Activated CD8-positive, alpha-beta memory T cell treated with anti-CD3 and anti-CD28 coated beads, Interleukin-2, amount 50 U/mL, for 1 hour (primary cell): ENCODE results near the gene DHRS7B.
"Not testable (repeated sequence)": the region's sequence is repeated elsewhere in the genome, so short reads cannot be mapped to it uniquely, and the experiment has no call there.

Experiments used
- DNase-seq: peaks from one replicate; pipeline ENCODE4 v3.0.0-alpha.2; 2020; ENCODE audit errors: extremely low read depth

DHRS7B gene

DNA sequence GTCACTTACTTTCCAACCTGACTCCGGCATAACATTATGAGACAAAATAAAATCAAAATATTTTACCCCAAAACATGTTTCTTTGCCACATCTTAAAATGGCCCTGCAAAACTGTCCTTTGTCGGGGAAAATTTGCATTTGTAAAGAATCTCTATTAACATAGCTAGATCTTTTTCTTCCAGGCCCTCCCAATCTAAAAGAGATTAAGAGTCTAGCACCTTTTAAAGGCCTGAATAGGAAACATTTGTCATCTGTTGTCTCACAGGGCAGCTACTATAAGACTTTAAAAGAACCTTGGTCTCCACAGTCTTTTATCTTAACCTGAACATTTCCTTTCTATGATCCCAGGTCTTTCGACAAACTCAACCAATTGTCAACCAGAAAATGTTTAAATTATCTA is 18.1 kb upstream of the DHRS7B start:
- no peak for DNase-seq

- DNase-seq, result no peak
Observed at GRCh38 chr17:21113049-21113690, 13.6 kb upstream of the DHRS7B start.

- DNase-seq, result no peak
Observed at GRCh38 chr17:21113716-21114115, 13.0 kb upstream of the DHRS7B start.

DNA sequence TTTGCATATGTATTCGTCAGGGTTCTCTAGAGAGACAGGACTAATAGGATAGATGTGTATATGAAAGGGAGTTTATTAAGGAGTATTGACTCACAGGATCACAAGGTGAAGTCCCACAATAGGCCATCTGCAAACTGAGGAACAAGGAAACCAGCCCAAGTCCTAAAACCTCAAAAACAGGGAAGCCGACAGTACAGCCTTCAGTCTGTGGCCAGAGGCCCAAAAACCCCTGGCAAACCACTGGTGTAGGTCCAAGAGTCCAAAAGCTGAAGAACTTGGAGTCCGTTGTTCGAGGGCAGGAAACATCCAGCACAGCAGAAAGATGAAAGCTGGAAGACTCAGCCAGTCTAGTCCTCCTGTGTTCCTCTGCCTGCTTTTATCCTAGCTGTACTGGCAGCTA is 12.0 kb upstream of the DHRS7B start:
- DNase-seq, result not testable (repeated sequence)

GRCh38 chr17:21119247-21119918 is 7.4 kb upstream of the DHRS7B start:
- peak; percentile 42 for DNase-seq

- no peak for DNase-seq
Observed at GRCh38 chr17:21119919-21120249, 6.9 kb upstream of the DHRS7B start.

DNA sequence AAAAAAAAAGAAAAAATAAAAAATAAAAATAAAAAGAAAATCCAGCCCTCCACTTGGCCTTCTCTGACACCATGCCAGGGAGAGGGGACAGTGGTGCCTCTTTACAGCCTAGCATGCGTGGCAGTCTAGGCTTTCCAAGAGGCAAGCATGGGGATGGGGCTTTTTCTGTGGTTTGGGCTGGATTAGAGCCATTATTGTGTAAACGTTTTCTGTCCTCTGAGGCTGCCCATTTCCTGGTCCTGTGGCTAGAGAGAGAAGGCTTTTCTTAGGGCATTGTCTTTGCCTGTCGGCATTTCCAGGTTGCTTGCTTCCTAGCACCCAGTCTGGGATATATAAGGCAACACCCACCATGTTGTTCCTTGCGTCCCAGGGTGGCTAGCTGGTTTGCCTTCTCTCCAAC is 2.7 kb upstream of the DHRS7B start:
- DNase-seq, result no peak

DNA sequence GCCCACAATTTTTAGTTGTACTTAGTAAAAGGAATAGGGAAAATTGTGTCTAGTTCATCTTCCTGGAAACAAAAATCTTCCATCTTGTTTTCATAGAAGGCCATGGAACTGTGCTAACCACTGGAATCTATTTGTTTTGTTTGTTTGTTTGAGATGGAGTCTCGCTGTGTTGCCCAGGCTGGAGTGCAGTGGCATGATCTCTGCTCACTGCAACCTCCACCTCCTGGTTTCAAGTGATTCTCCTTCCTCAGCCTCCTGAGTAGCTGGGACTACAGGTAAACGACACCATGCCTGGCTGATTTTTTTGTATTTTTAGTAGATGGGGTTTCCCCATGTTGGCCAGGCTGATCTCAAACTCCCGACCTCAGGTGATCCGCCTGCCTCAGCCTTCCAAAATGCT is 2.2 kb upstream of the DHRS7B start:
- DNase-seq, result not testable (repeated sequence)

DNA sequence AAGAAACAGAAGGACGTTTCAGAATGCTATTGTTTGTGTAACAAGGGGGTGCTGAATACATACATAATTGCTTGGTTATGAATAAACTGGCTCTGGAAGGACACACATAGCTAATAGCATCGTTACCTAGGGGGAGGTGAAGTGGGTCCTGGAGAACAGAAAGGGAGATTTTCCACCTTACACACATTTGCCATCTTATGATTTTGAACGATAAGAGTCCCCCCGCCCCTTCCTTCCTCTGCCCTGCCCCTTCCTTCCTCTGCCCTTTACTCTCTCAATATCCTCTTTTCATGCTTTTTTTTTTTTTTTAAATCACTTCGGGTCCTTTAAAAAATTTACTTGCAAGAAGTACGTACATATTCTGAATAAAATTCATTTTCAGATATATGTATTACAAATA is 902 bp upstream of the DHRS7B start:
- peak; percentile 35 for DNase-seq

GRCh38 chr17:21127509-21128077 is 829 bp downstream of the DHRS7B start:
- no peak for DNase-seq

GRCh38 chr17:21129023-21129681 is 2.4 kb downstream of the DHRS7B start:
- no peak for DNase-seq

GRCh38 chr17:21131137-21131536 is 4.4 kb downstream of the DHRS7B start:
- DNase-seq, result no peak

DNA sequence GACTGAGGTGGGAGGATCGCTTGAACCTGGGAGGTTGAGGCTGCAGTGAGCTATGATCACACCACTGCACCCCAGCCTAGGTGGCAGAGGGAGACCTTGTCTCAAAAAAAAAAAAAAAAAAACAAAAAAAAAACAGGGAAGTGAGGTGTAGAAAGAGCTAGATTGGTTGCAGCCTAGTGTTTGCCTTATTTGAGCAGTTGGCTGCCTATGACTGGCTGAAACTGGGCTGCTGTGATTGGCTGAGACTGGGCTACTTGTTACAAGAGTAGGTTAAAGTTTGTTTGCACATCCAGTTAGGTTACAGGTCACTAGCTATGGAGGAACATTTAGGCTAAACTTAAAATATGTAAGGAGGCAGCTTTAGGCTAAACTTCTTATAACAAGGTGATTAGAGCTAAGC is 5.7 kb downstream of the DHRS7B start:
- no peak for DNase-seq

DNA sequence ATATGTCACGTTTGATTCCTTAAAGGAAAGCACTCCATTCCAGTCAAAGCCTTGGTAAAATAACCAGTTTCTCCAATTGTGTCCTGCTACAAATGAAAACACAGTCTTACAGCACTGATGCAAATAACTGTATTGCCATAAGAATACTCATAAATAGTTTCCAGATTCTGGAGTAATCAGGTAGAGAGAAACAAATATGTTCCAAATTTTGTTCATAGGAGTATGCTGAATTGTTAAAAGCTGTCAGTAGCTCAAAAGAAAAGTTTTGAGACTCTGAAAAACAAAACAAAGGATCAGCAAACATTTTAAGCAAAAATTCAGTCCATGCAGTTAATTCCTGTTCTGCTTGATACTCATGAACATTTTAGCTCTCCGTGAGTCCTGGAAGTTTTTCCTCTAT is 7.8 kb downstream of the DHRS7B start:
- no peak for DNase-seq

- no peak for DNase-seq
Observed at GRCh38 chr17:21140911-21141310, 14.1 kb downstream of the DHRS7B start.

GRCh38 chr17:21141331-21141730 is 14.6 kb downstream of the DHRS7B start:
- no peak for DNase-seq

DNA sequence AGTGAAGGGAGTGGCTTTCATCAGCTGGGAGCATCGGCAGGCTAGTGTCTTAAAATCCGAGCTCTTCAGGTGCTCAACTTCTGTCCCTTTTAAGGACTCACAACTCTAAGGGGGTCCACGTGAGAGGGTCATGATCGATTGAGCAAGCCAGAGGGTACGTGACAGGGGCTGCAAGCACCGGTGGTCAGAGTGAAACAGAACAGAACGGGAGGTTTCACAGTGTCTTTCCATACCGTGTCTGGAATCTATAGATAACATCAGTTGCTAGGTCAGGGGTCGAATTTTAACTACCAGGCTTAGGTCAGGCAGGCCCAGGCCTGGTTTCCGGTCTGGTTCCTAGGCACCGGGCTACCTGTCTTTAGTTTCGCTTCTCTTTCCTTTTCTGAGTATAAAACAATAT is 15.3 kb downstream of the DHRS7B start:
- not testable (repeated sequence) for DNase-seq

DNA sequence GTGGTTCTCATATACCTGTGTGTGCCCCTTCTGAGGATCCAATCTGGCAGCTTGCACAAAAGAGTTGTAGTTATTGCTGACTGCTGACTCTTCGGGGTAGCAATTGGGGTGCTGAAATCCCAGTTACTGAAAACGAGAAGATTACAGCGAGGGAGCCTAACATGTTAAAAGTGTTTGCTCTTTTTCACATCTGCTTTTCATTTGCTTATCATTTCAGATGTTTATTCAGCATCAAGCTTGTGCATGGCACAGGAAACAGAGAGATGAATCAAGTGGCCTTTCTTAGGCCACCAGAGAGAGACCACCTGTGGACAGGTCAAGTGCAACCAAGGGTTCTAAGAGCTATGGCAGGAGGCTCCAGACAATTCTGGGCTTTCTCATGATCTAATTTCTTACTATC is 16.9 kb downstream of the DHRS7B start:
- no peak for DNase-seq

- DNase-seq, result not testable (repeated sequence)
Observed at GRCh38 chr17:21144299-21144698, 17.5 kb downstream of the DHRS7B start.

GRCh38 chr17:21146362-21147015 is 19.7 kb downstream of the DHRS7B start:
- no peak for DNase-seq

DNA sequence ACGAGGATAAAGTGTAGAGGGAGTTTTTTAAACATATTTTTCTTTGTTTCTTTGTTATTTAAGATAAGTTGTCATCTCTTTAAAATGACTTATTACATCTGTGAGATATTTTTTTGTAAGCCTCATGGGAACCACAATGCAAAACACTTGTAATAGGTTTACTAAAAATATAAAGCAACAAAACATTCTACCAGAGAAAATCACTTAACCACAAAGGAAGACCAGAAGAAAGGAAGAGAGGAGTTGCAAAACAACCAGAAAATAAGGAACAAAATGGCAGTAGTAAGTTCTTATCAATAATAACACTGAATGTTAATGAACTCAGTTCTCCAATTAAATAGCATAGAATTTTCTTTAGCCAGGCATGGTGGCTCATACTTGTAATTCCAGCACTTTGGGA is 22.9 kb downstream of the DHRS7B start:
- no peak for DNase-seq

- no peak for DNase-seq
Observed at GRCh38 chr17:21152731-21153130, 26.0 kb downstream of the DHRS7B start.
